DLD1 (cell line): Measurements from ENCODE around the gene ELMO1.
"Not testable (repeated sequence)": the region's sequence is repeated elsewhere in the genome, so short reads cannot be mapped to it uniquely, and the experiment has no call there.

Experiments
- in situ Hi-C: cut with HindIII; loops from 2 replicates; pipeline ENCODE4 v1.10.0; 2017; ENCODE audit warnings: low sequenced_read_pairs

ELMO1 gene

DNA sequence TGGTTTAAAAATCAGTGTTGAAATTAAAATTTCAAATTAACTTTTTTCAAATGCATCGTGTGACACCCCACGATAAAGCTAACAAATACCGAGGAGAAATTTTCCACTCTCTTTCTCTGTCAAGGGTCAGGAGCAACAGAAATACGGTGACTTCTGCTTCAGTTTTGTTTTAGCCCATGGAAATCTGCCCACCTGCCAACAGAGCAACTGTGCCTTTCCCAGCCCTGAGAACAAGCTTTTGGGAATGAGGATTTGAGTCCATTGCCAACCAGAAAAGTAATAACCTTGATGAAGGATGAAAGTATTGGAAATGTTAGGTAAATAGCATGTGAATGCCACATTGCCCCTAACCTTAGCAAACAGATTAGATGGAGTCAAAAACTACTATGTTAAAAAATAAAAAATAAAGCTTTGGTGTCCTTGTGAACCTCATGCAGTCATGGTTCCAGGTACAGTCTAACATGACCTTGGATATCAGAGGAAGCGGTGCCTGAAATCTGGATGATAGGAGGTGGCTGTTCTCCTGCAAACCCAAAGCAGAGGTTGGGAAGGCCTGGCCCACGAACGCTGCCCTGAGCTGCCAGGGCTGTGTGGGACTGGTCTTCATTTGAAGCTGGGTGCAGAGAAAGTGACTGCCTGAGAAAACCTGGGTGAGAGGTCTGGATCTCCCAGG is 296.8 kb downstream of the ELMO1 start:
- in situ Hi-C loops, result no loop called here

DNA sequence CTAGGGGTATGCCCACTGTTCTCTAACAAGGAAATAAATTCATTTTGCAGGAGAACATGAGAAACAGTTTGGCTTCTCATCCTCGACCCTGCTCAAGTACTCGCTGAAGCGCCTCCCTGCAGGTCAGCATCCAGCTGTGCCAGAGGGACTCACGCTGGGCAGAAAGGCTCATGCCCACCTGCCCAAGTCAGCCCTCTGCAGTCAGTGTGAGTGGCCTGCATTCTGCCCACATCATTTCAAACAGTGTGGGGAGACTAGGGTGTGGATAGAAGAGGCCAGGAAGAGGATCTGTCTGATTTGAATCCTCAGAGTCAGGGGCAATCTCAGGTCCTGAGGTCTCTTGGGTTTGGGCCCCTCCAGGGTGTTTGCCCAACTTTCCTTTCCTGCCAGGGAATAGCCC is 297.8 kb downstream of the ELMO1 start:
- in situ Hi-C loops, result no loop called here

DNA sequence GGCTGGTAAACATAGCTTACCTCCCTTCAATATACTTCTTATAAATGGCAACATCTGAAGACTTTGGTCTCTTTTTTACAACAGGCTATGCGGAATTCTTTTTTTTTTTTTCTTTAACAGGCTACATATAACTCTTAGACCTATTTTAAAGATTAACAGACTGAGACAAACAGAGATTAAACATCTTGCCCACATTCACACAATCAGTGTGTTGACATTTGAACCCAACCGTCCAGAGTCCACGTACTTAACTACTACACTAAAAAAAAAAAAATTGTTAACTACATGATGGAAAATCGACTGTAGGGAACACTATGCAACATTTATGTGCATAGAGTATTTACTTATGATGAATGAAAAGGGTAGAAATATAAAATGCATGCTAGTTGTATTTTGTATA is 298.5 kb downstream of the ELMO1 start:
- in situ Hi-C loops, result no loop called here

DNA sequence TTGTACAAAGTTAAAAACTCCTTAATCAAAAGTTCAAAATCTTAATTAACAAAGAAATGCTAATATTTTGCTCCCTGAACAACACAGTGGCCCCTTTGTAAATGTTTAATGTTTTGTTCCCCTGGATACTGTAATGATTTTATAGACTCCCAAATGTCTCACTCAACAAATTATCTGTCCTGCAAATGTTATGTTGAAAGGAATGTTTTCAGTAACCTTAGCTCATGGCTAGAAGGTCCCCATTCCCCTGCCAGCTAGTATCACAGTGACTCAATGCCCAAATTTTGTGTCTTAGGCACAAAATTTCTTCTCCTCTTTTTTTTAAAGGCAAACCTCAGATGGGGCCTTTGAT is 298.9 kb downstream of the ELMO1 start:
- in situ Hi-C loops, result no loop called here

DNA sequence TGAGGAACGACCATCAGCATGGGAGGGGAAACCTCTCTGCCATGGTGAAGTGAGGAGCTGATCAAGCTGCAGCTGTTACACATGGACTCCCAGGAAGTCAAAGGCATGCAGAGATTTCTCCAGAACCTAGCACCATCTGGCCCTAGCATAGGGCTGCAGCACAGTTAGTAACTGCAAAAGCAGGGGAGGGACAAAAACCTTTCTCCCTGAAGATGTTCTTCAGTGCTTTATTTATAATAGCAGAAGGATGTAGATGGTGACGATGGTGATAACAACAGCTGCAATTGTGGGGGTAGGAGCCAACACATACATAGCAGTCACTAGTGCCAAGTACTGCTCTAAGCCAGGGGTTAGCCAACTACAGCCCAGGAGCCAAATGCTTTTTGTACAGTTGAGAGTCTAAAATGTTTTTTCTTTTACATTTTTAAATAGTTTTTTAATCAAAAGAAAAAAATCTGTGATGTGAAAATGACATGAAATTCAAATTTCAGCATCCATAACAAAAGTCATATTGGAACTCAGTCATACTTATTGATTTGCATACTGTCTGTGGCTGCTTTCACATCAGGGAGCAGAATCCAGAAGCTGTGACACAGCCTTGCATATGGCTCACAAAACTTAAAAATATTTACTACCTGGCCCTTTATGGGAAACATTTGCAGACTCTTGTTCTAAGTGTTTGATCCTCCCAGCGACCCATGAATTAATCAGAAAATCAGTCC is 299.5 kb downstream of the ELMO1 start:
- in situ Hi-C loops, result no loop called here

DNA sequence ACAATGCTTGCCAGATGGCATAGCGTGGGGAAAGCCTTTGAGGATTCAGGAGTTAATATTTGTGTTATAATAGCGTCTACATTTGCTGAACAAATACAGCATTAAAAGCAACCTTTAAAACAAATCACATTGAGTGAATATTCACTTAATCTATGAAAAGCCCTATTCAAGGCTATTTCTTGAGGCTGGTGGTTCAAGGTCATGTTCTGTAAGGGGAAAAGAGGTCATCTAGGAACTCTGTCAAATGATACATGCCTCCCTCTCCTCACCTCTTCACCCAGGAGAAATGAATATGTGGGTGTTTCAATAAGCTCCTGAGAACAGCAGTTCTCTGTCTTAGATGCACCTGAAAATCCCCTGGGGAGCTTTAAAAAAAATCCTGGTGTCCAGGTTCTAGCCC is 303.0 kb downstream of the ELMO1 start:
- in situ Hi-C loops, result no loop called here

DNA sequence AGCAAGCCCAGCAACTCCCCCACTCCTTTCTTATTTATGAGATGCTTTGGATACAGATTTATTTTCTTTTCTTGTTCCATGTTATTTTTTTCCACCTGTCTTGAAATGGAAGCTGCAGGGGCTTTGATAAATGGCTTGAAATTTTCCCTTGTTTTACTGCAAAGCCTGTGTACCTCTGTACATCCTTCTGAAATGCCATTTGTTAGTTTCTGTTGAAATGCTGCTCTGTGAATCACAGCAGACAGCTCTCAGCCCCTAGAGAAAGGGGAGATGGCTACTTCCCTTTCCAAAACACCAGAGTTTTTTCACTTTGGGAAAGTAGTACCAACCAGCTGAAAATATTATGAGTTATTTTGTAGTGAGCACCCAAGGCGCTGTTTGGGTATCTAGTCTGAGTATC is 304.2 kb downstream of the ELMO1 start:
- in situ Hi-C loops, result no loop called here

DNA sequence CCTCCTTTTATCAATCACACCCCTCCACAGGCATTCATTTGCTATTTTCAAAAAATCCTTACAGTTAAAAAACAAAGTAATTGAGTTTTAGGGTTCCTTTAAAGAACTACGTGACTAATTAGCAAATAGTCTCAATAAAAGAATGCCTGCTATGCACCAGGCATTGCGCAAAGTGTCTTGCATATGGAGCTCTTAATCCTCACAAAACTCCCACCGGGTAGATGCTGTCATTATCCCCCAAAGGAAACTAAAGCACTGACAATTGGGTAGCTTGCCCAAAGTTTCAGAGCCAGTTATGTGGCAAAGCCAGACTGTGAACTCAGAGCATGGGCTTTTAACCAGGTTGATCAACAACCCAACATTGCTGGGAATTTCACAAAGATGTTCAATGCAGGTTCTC is 305.7 kb downstream of the ELMO1 start:
- in situ Hi-C loops, result no loop called here

DNA sequence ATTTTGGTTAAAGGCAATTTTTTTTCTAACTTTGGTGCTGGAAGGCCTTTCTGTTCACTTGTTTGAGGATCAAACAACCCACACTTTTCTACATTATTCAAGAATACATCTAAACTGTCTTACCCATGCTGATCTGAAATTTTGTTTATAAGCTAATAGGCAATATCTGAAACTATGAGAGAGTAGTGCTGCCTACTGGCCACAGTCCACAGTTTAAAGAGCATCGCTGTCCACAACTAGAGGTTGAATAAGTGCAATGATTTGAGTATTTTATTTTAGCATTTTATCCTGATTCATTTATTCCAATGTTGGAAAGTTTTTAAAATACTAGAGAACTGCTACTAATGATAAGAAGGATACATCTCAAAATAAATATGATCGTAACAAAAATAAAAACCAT is 306.9 kb downstream of the ELMO1 start:
- in situ Hi-C loops, result no loop called here

DNA sequence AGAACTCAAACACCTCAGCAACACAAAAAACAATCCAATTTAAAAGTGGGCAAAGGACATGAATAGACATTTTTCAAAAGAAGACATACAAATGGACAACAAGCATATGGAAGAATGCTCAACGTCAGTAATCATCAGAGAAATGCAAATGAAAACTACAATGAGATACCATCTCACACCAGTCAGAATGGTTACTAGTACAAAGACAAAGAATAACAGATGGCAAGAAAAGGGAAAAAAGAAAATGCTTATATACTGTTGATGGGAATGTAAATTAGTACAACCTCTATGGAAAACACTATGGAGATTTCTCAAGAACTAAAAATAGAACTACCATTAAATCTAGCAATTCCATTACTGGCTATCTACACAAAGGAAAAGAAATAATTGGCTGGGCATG is 314.8 kb downstream of the ELMO1 start:
- in situ Hi-C loops, result not testable (repeated sequence)

DNA sequence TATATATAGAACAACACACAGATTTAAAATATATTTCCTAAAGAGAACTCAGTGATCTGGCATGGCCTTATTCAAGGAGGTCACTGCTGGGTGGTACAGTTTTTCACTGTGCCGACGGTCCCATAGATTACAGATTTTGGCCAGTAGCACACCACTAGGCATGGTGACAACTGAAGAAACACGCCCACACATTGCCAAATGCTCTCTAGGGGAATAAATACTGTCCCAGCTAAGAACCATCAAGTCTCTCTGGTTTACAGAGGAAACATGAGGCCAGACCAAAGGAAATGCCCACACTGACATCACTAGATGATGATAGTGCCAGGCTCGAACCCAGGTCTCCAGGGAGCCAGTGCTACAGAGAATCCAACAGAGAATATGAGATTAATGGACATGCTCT is 316.8 kb downstream of the ELMO1 start:
- in situ Hi-C loops, result no loop called here

DNA sequence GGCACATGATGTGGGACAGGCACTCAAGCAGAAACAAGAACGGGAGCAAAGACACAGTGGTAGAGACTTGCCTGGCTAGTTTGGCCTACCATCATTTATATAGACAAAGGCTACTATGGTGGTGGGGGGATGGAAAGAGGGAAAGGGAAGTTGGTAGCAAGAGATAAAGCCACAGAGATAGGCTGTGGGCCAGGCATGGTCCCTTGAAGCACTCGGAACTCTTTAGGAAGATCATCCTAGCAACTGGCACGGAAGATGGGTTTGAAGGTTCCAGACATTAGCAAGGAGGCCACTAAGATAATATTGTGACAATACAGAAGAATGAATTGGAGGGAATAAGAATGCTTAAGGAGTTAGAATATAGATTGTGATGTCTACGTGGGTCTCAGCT is 319.6 kb downstream of the ELMO1 start:
- in situ Hi-C loops, result no loop called here

DNA sequence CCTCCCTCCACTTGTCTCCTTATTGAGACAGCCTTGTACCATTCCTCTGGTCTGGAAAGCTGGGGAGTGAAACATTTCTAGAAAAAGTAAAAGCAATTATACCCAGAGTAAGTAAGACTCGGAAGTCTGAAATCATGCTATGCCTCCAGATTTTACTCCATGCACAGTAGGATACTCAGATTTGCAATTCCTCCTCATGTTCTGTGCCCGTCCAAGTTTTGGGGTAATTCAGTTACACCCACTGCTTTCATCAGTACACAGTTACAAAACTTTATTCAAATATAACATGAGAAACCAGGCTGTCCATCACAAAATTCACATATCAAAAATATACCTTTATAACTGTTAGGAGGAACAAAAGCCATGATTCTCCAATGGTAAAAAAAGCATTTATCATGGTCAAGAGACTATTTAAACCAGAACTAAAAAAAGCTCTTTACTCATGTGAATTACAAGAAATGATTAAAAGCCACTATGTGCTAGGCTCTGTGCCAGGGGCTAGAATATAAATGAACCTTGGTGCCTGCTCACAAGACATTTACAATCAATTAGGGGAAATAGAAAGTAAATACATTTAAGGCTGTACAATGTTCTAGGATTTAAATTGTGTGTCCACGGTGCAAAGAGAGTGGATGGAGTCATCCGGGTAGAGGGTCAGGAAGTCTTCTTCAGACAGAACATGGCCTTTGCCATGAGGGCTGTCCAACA is 320.2 kb downstream of the ELMO1 start:
- in situ Hi-C loops, result no loop called here

DNA sequence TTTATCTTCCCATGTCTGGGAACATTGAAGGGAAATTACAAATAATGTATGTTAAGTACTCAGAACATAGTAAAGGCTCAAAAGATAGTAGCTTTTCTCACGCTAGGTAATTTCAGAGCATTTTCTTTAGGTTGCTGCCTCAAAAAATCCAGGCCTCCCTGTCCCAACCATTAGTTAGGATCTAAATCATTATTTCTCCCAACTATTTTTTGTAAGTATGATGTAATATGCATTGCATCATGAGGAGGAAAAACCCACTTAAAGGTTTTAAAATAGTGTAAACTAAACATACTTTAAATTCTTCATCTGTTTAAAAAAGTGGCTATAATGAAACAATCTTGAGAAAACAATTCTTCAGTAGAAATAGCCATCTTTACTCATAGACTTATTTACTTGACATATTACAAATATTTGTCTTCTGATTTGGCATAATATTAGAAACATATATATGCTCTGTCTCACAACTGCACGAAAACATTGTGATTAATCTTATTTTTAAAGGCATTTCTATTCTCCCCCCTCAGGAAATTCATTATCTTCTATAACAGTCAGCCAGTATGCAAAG is 329.3 kb downstream of the ELMO1 start:
- in situ Hi-C loops, result no loop called here

DNA sequence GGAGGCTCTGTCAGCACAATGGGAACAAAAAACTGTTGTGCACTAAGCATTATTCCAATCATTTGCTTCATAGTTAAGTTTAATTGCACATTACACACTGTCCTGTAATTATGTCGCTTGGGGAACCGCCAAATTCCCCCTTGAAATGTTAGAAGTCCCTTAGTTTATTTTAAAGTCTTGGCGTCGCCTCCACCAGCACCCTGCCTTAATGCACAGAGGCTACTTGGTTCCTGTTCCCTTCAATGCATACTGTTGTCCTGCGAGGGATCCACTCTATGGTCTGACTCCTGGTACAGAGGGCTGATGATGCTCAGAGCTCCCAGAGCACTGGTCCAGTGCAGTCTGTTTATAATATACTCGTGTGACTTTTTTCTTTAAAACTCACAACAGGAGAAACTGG is 330.7 kb downstream of the ELMO1 start:
- in situ Hi-C loops, result no loop called here

DNA sequence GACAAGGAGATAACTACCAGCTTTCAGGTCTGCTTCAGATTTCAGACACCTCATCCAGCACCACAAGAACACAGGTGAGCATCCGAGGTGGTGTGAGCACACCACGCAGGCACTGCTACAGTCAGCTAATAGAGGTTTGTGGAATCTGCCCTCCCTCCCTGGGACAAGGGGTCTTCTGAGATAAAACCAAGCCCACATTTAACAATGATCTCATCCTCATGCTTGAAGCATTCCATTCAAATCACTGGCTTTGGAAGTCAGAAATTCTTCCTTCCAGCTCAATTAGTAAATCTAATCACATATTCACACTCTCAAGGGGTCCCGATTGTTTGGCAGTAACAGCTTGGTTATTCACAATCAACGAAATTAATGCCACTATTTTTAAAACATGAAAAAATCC is 331.4 kb downstream of the ELMO1 start:
- in situ Hi-C loops, result no loop called here

DNA sequence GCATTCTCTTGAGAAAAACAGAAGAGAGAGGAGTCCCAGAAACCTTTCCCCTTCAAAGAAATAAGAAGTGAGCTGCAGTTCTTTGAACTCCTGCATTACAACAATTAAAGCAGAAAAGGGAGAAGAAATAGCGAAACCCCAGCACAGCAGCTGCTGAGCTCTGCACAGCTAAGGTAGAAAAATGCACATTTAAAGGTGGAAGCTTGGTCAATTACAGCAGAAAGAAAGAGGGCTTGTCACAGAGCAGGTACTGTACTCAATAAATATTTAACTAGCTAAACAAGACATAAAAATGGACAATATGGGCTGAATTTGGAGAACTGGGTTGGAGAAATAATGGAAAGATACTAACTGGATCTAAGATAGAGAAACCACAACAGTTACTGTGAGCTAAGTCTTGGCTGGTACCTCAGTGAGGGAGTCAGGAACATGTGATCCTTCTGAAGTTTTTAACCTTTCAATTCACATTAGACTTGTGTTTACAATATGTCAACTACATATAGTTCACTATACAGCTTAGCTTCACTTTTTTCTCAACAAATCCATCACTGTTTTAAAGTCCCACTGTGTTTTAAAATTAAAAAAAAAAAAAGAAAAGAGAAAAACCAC is 332.5 kb downstream of the ELMO1 start:
- in situ Hi-C loops, result no loop called here

DNA sequence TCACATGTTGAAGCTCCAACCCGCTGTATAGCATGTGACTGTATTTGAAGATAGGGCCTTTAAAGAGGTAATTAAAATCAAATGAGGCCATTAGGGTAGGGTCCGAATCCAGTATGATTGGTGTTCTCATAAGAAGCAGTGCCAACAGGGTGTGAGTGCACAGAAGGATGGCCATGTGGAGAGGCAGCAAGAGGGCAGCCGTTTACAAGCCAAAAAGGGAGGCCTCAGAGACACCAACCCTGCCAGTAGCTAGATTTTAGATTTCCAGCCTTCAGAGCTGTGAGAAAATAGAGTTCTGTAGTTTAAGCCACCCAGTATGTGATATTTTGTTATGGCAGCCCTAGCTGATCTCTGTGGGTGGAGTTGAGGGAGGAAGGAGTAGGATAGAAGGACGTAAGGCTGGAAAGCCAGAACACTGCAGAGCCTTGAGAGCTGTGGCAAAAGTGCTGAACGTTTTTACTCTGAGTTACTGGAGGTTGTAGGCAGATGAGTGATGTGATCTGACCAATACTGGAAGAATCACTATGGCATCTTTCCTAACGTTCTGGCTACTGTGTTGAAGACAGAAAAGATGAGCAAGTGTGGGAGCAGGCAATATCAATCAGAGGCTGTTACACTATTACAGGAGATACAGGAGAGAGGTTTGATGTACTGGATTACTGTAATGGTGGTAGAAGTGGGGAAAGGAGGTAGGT is 334.9 kb downstream of the ELMO1 start:
- in situ Hi-C loops, result no loop called here

DNA sequence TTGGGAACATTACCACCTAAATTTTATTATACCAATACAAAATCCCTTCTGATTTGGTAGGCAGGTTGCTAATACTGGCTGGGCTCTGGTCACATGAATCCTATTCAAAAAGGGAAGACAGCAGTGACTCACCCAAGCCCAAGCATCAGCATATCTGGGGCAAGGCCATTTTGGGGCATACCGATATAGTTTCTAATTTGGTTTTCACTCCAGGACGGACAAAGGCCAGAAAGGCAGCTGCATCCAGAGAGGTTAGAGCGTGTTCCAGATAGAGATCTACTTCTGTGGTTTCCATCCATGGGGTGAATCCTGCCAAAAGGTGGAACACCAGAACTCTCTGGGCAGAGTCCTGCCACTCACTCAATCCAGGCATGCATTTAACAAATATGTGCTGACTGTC is 335.8 kb downstream of the ELMO1 start:
- in situ Hi-C loops, result no loop called here

DNA sequence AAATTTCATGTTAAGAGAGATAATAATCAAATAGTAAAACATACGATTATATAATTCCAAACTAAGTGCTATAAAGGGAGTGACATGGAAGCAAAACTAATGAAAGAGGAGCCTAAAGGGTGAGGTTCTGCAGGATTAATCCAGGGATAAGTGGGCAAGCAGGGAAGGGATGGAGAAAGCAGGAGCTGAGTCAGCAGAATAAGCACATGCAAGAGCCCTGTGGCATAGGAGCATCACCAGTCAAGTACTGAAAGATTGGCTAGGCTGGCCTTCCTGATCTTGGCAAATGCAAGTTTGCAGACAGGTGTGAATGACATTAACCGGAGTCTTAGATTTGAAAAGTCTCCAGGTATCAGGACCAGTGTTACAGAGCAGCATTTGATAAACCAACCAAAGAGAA is 336.4 kb downstream of the ELMO1 start:
- in situ Hi-C loops, result no loop called here

DNA sequence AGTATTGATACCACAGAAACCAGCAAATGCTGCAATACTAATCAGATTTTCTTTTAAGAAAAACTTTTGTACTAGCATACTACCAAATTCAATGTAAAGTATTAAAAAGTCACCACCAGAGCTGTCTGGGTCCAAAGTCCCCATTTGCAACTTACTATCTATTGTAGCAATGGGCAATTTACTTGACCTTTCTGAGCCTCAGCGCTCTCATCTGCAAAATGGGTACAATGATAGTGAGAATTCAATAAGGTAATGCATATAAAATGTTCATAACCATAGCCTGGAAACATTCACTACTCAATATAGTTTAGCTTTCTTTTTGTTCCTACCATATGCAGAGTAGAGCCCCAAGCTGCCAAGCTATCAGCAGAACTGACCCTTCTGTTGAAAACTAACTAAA is 337.2 kb downstream of the ELMO1 start:
- in situ Hi-C loops, result no loop called here
